Measurements from ENCODE around the gene ATF5. TPM values are rescaled to one million over a fixed set of nuclear protein-coding genes. Genes with fewer than 3 reads are reported as not detected.
A peak's percentile ranks its signal among the peaks of the same experiment; 100 is the strongest.

Gene ATF5
- 9.4 and 12.4 TPM in 2 replicates for total RNA-seq (2014; rRNA removed; shearing (Covaris generic))

GRCh38 chr19:49929121-49929610, at the start of gene ATF5, which contains the start of gene NUP62:
TSS of gene ATF5 (plus strand) at chr19:49929205. CDS start at chr19:49930851, 1,646 bp downstream.
TSS of gene NUP62 (minus strand) at chr19:49929504. CDS start at chr19:49909807, 19,697 bp downstream.
- in situ Hi-C loops (cut with HindIII; ENCODE audit: low sequenced_read_pairs): no loop called here
- DNase-seq (ENCODE audit: low spot score): peak; percentile 82

- in situ Hi-C loops (cut with HindIII; ENCODE audit: low sequenced_read_pairs): no loop called here
- no peak for DNase-seq (ENCODE audit: low spot score)
These were observed 49.6 kb upstream of the ATF5 start for GRCh38 chr19:49879243-49879963.

- no peak for DNase-seq (ENCODE audit: low spot score)
- in situ Hi-C loops (cut with HindIII; ENCODE audit: low sequenced_read_pairs): no loop called here
These were observed 48.7 kb upstream of the ATF5 start for GRCh38 chr19:49880162-49880869.

GRCh38 chr19:49881186-49881585, 47.8 kb upstream of the ATF5 start:
- DNase-seq (ENCODE audit: low spot score): no peak
- in situ Hi-C loops (cut with HindIII; ENCODE audit: low sequenced_read_pairs): no loop called here

GRCh38 chr19:49881672-49882394, 47.2 kb upstream of the ATF5 start:
- in situ Hi-C loops (cut with HindIII; ENCODE audit: low sequenced_read_pairs): no loop called here
- DNase-seq (ENCODE audit: low spot score): no peak

GRCh38 chr19:49882643-49883042, 46.4 kb upstream of the ATF5 start:
- no peak for DNase-seq (ENCODE audit: low spot score)
- in situ Hi-C loops (cut with HindIII; ENCODE audit: low sequenced_read_pairs): no loop called here

- DNase-seq (ENCODE audit: low spot score): no peak
- in situ Hi-C loops (cut with HindIII; ENCODE audit: low sequenced_read_pairs): no loop called here
These were observed 45.9 kb upstream of the ATF5 start for GRCh38 chr19:49883094-49883493.

- in situ Hi-C loops (cut with HindIII; ENCODE audit: low sequenced_read_pairs): no loop called here
These were observed 44.9 kb upstream of the ATF5 start for GRCh38 chr19:49884109-49884508.

GRCh38 chr19:49884760-49885159, 44.2 kb upstream of the ATF5 start:
- no peak for DNase-seq (ENCODE audit: low spot score)
- in situ Hi-C loops (cut with HindIII; ENCODE audit: low sequenced_read_pairs): no loop called here

More at GRCh38 chr19:49884109-49884508, 44.9 kb upstream of the ATF5 start:
- DNase-seq (ENCODE audit: low spot score): no peak

GRCh38 chr19:49887037-49887664, 41.9 kb upstream of the ATF5 start:
- in situ Hi-C loops (cut with HindIII; ENCODE audit: low sequenced_read_pairs): no loop called here
- no peak for DNase-seq (ENCODE audit: low spot score)

- in situ Hi-C loops (cut with HindIII; ENCODE audit: low sequenced_read_pairs): no loop called here
- DNase-seq (ENCODE audit: low spot score): no peak
These were observed 41.1 kb upstream of the ATF5 start for GRCh38 chr19:49887665-49888509.

GRCh38 chr19:49888510-49888824, 40.5 kb upstream of the ATF5 start:
- no peak for DNase-seq (ENCODE audit: low spot score)
- in situ Hi-C loops (cut with HindIII; ENCODE audit: low sequenced_read_pairs): no loop called here

- DNase-seq (ENCODE audit: low spot score): no peak
- in situ Hi-C loops (cut with HindIII; ENCODE audit: low sequenced_read_pairs): no loop called here
These were observed 39.8 kb upstream of the ATF5 start for GRCh38 chr19:49889038-49889686.

GRCh38 chr19:49889687-49890348, 39.2 kb upstream of the ATF5 start:
- DNase-seq (ENCODE audit: low spot score): peak; percentile 53
- in situ Hi-C loops (cut with HindIII; ENCODE audit: low sequenced_read_pairs): no loop called here

GRCh38 chr19:49890349-49891311, 38.4 kb upstream of the ATF5 start:
- in situ Hi-C loops (cut with HindIII; ENCODE audit: low sequenced_read_pairs): no loop called here
- DNase-seq (ENCODE audit: low spot score): no peak

- in situ Hi-C loops (cut with HindIII; ENCODE audit: low sequenced_read_pairs): no loop called here
- DNase-seq (ENCODE audit: low spot score): no peak
These were observed 37.6 kb upstream of the ATF5 start for GRCh38 chr19:49891393-49891792.

- no peak for DNase-seq (ENCODE audit: low spot score)
- in situ Hi-C loops (cut with HindIII; ENCODE audit: low sequenced_read_pairs): no loop called here
These were observed 36.3 kb upstream of the ATF5 start for GRCh38 chr19:49892716-49893115.
